ENCODE measurements around the gene PLCB1. TPM values are rescaled to one million over a fixed set of nuclear protein-coding genes. Genes with fewer than 3 reads are reported as not detected.

PLCB1 gene
- total RNA-seq, 1 experiment from 2014 or later, result 6.0 TPM

- Mint-ChIP-seq H3K4me3 (ENCODE audit: low read depth, unreplicated experiment) (no peak overlapping the region), H3K9me3 (ENCODE audit: low read depth, unreplicated experiment) (no peaks in the 10 kb centered on the region), H3K36me3 (ENCODE audit: insufficient read depth, unreplicated experiment) (no peaks in the 10 kb centered on the region), H3K4me1 (ENCODE audit: low read depth, unreplicated experiment) (no peaks in the 10 kb centered on the region), H3K27ac (ENCODE audit: unreplicated experiment) (no peak overlapping the region), H3K27me3 (ENCODE audit: unreplicated experiment) (no peaks in the 10 kb centered on the region)
- no TSS peak for BruUV-seq (replicated peaks)
- CTCF ChIA-PET, result no interaction called here
- TF ChIP-seq, protein P1, sequence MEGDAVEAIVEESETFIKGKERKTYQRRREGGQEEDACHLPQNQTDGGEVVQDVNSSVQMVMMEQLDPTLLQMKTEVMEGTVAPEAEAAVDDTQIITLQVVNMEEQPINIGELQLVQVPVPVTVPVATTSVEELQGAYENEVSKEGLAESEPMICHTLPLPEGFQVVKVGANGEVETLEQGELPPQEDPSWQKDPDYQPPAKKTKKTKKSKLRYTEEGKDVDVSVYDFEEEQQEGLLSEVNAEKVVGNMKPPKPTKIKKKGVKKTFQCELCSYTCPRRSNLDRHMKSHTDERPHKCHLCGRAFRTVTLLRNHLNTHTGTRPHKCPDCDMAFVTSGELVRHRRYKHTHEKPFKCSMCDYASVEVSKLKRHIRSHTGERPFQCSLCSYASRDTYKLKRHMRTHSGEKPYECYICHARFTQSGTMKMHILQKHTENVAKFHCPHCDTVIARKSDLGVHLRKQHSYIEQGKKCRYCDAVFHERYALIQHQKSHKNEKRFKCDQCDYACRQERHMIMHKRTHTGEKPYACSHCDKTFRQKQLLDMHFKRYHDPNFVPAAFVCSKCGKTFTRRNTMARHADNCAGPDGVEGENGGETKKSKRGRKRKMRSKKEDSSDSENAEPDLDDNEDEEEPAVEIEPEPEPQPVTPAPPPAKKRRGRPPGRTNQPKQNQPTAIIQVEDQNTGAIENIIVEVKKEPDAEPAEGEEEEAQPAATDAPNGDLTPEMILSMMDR (IDR thresholded peaks at IDR 0.05; ENCODE audit: unreplicated experiment), result no peak
- no peak for DNase-seq
- intact Hi-C loops (cut with micrococcal nuclease; ENCODE audit: unreplicated experiment), result no loop called here
Measured at GRCh38 chr20:8320306-8320705, 188.2 kb downstream of the PLCB1 start.

DNA sequence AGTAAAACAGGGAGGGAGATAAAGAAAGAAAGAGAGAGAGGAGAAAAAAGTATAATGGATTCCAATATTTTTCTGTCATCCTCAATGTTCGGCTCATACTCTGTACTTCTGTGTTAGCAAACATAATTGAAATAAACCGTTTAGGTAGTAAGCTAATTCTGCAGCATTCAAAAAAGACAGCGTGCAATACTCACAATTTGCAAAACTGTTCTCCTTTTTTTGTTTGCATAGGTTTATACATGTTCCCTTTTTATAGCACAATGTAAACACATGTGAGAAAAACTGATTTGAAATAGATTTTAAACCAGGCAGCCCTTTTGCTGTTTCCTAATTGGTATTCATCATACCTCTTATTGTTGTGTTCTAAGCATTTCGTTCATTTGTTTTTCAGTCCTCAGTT, 188.9 kb downstream of the PLCB1 start:
- no peaks in the 10 kb centered on the region for H3K9me3 Mint-ChIP-seq (ENCODE audit: low read depth, unreplicated experiment)
- H3K36me3 Mint-ChIP-seq (ENCODE audit: insufficient read depth, unreplicated experiment), result no peaks in the 10 kb centered on the region
- no TSS peak for BruUV-seq (replicated peaks)
- TF ChIP-seq, protein P1 (IDR thresholded peaks at IDR 0.05; ENCODE audit: unreplicated experiment), result no peak
- CTCF ChIA-PET, result no interaction called here
- intact Hi-C loops (cut with micrococcal nuclease; ENCODE audit: unreplicated experiment), result no loop called here
- no peak for DNase-seq
- no peaks in the 10 kb centered on the region for H3K27me3 Mint-ChIP-seq (ENCODE audit: unreplicated experiment)
- no peaks in the 10 kb centered on the region for H3K4me1 Mint-ChIP-seq (ENCODE audit: low read depth, unreplicated experiment)
- H3K4me3 Mint-ChIP-seq (ENCODE audit: low read depth, unreplicated experiment), result no peak overlapping the region
- H3K27ac Mint-ChIP-seq (ENCODE audit: unreplicated experiment), result no peak overlapping the region

DNA sequence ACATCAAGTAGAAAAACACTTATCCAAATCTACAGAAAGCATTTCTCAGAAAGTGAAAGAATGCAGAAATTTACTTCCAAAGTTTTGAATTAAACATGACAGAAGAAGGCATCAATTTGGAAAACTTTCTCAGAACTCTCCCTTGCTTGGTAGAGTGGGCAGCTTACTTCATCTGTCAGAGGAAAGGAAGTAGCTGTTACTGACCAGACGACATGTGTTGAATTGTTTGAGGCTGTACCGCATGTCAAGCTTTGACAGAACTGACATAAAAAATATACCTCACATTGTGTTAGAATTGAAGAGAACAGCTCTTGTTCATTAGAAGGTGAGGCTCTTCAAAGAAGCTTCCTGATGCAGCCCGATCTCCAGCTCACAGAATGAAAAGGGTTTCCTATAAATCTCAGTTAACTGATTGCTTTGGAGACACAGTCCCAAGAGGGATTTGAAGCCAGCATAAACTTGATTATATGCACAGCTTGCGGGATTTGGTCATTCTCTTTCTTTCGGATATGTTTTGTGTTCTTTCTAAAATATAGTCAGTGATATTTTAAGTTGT, 190.7 kb downstream of the PLCB1 start:
- intact Hi-C loops (cut with micrococcal nuclease; ENCODE audit: unreplicated experiment), result no loop called here
- no TSS peak for BruUV-seq (replicated peaks)
- Mint-ChIP-seq H3K4me3 (ENCODE audit: low read depth, unreplicated experiment) (no peak overlapping the region), H3K27me3 (ENCODE audit: unreplicated experiment) (no peaks in the 10 kb centered on the region), H3K27ac (ENCODE audit: unreplicated experiment) (no peak overlapping the region), H3K36me3 (ENCODE audit: insufficient read depth, unreplicated experiment) (no peaks in the 10 kb centered on the region), H3K9me3 (ENCODE audit: low read depth, unreplicated experiment) (no peaks in the 10 kb centered on the region), H3K4me1 (ENCODE audit: low read depth, unreplicated experiment) (no peaks in the 10 kb centered on the region)
- CTCF ChIA-PET, result interaction anchor here (0.5 kb wide), 1 partner anchor 1553 kb away, joined by 3 read pairs; no protein-coding TSS in a partner anchor
- DNase-seq, result no peak
- TF ChIP-seq, protein P1 (IDR thresholded peaks at IDR 0.05; ENCODE audit: unreplicated experiment), result no peak

DNA sequence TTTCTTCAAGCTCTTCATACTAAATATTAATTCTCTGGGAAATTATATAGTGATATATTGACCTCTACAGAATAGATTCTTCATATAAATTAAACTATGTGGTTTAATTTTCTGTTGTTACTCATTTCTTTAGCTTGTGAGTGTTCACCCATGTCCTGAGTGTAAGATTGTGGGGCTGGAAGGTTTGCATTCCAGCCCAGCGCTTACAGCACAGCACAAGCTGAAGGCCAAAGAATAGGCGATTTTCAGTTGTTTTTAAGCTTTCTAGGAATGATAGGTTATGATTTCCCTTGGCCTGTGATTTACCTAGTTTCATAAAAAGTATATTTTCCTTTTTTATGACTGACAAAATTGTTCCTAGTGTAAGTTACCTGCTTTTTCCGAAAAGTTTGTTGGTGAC, 194.1 kb downstream of the PLCB1 start:
- BruUV-seq (replicated peaks), result no TSS peak
- H3K27ac Mint-ChIP-seq (ENCODE audit: unreplicated experiment), result no peak overlapping the region
- H3K4me3 Mint-ChIP-seq (ENCODE audit: low read depth, unreplicated experiment), result no peak overlapping the region
- DNase-seq, result no peak
- no peaks in the 10 kb centered on the region for H3K36me3 Mint-ChIP-seq (ENCODE audit: insufficient read depth, unreplicated experiment)
- H3K9me3 Mint-ChIP-seq (ENCODE audit: low read depth, unreplicated experiment), result no peaks in the 10 kb centered on the region
- TF ChIP-seq, protein P1 (IDR thresholded peaks at IDR 0.05; ENCODE audit: unreplicated experiment), result no peak
- intact Hi-C loops (cut with micrococcal nuclease; ENCODE audit: unreplicated experiment), result no loop called here
- CTCF ChIA-PET, result no interaction called here
- H3K27me3 Mint-ChIP-seq (ENCODE audit: unreplicated experiment), result no peaks in the 10 kb centered on the region
- no peaks in the 10 kb centered on the region for H3K4me1 Mint-ChIP-seq (ENCODE audit: low read depth, unreplicated experiment)

Measured in Calu3 (cell line).